OCI-LY7 (cell line): ENCODE results near the gene TMEM167A.

Experiments used
- CTCF ChIP-seq: fragments of 200-600 bp; sonication (generic); conservative IDR thresholded peaks from 2 replicates; pipeline ENCODE4 v1.5.1; 2014; ENCODE audit warnings: mild to moderate bottlenecking, antibody characterized with exemption, low read length, moderate library complexity, mixed read lengths
- EZH2phosphoT487 ChIP-seq: fragments of 200-600 bp; sonication (generic); IDR thresholded peaks from 2 replicates; pipeline ENCODE4 v1.6.1; 2018; ENCODE audit warnings: low read depth, borderline replicate concordance, mild to moderate bottlenecking, mixed run types, antibody characterized with exemption, low read length, moderate library complexity, mixed read lengths

- TF ChIP-seq CTCF (no peak), EZH2phosphoT487 (no peak)
Measured at GRCh38 chr5:83026516-83026915, 50.7 kb downstream of the TMEM167A start.
